SU-DHL-6 (cell line): Measurements from ENCODE around the gene UBE3C.

Experiments
- CTCF ChIP-seq: fragments of 200-600 bp; sonication (generic); IDR thresholded peaks from one replicate; pipeline ENCODE4 v1.5.1; 2017; ENCODE audit warnings: antibody characterized with exemption, mild to moderate bottlenecking, low read length, moderate library complexity; ENCODE audit not compliant: insufficient read depth, poor library complexity, severe bottlenecking
- EZH2phosphoT487 ChIP-seq: fragments of 200-600 bp; sonication (generic), shearing (Covaris generic); conservative IDR thresholded peaks from 2 replicates; pipeline ENCODE4 v1.6.1; 2018; ENCODE audit warnings: mild to moderate bottlenecking, antibody characterized with exemption, low read length, moderate library complexity, mixed read lengths

GRCh38 chr7:157151626-157152339 lies 13.1 kb downstream of the UBE3C start:
- TF ChIP-seq CTCF (no peak), EZH2phosphoT487 (no peak)
